ENCODE data around the gene XRN1.
"Not testable (repeated sequence)": the region's sequence is repeated elsewhere in the genome, so short reads cannot be mapped to it uniquely, and the experiment has no call there.

Gene XRN1

GRCh38 chr3:142332390-142332789 lies 115.4 kb downstream of the XRN1 start:
- Histone ChIP-seq H3K27ac (ENCODE audit: low read length) (no peak overlapping the region), H3K4me3 (ENCODE audit: low read length in 2 of 2) (no peak overlapping the region), H3K36me3 (ENCODE audit: control insufficient read depth in 2 of 2, insufficient read depth in 2 of 2, low read length in 2 of 2) (peaks cover 19 to 21% of the 10 kb centered on the region in 2 donors), H3K27me3 (ENCODE audit: control insufficient read depth in 1 of 2, insufficient read depth in 2 of 2, low read length in 2 of 2) (no peaks in the 10 kb centered on the region), H3K9me3 (ENCODE audit: control insufficient read depth in 2 of 2, low read length in 2 of 2) (no peaks in the 10 kb centered on the region), H3K9ac (ENCODE audit: low read length in 2 of 2) (no peak overlapping the region), H3K4me1 (ENCODE audit: control insufficient read depth, insufficient read depth, low read length) (no peaks in the 10 kb centered on the region)

GRCh38 chr3:142324275-142324953 lies 123.4 kb downstream of the XRN1 start:
- H3K4me3 ChIP-seq (ENCODE audit: low read length in 2 of 2): not testable (repeated sequence)

GRCh38 chr3:142319912-142320311 lies 127.9 kb downstream of the XRN1 start:
- no peaks in the 10 kb centered on the region for H3K4me1 ChIP-seq (ENCODE audit: control insufficient read depth, insufficient read depth, low read length)
- no peak overlapping the region for H3K4me3 ChIP-seq (ENCODE audit: low read length in 2 of 2)
- H3K27ac ChIP-seq (ENCODE audit: low read length): no peak overlapping the region
- H3K36me3 ChIP-seq (ENCODE audit: control insufficient read depth in 2 of 2, insufficient read depth in 2 of 2, low read length in 2 of 2): peaks cover 4 to 8% of the 10 kb centered on the region in 2 donors
- H3K9me3 ChIP-seq (ENCODE audit: control insufficient read depth in 2 of 2, low read length in 2 of 2): no peaks in the 10 kb centered on the region
- H3K9ac ChIP-seq (ENCODE audit: low read length in 2 of 2): no peak overlapping the region
- H3K27me3 ChIP-seq (ENCODE audit: control insufficient read depth in 1 of 2, insufficient read depth in 2 of 2, low read length in 2 of 2): no peaks in the 10 kb centered on the region

More at GRCh38 chr3:142324275-142324953, 123.4 kb downstream of the XRN1 start:
- not testable (repeated sequence) for H3K9ac ChIP-seq (ENCODE audit: low read length in 2 of 2); H3K36me3 ChIP-seq (ENCODE audit: control insufficient read depth in 2 of 2, insufficient read depth in 2 of 2, low read length in 2 of 2); H3K9me3 ChIP-seq (ENCODE audit: control insufficient read depth in 2 of 2, low read length in 2 of 2); H3K27ac ChIP-seq (ENCODE audit: low read length); H3K27me3 ChIP-seq (ENCODE audit: control insufficient read depth in 1 of 2, insufficient read depth in 2 of 2, low read length in 2 of 2); H3K4me1 ChIP-seq (ENCODE audit: control insufficient read depth, insufficient read depth, low read length)

- Histone ChIP-seq H3K27ac (ENCODE audit: low read length) (no peak overlapping the region), H3K36me3 (ENCODE audit: control insufficient read depth in 2 of 2, insufficient read depth in 2 of 2, low read length in 2 of 2) (peaks cover 4 to 8% of the 10 kb centered on the region in 2 donors), H3K9ac (ENCODE audit: low read length in 2 of 2) (no peak overlapping the region), H3K27me3 (ENCODE audit: control insufficient read depth in 1 of 2, insufficient read depth in 2 of 2, low read length in 2 of 2) (no peaks in the 10 kb centered on the region), H3K9me3 (ENCODE audit: control insufficient read depth in 2 of 2, low read length in 2 of 2) (no peaks in the 10 kb centered on the region), H3K4me1 (ENCODE audit: control insufficient read depth, insufficient read depth, low read length) (no peaks in the 10 kb centered on the region), H3K4me3 (ENCODE audit: low read length in 2 of 2) (no peak overlapping the region)
Observed at GRCh38 chr3:142319094-142319493, 128.7 kb downstream of the XRN1 start.

- Histone ChIP-seq H3K27me3 (ENCODE audit: control insufficient read depth in 1 of 2, insufficient read depth in 2 of 2, low read length in 2 of 2) (no peaks in the 10 kb centered on the region), H3K4me3 (ENCODE audit: low read length in 2 of 2) (no peak overlapping the region), H3K9ac (ENCODE audit: low read length in 2 of 2) (no peak overlapping the region), H3K9me3 (ENCODE audit: control insufficient read depth in 2 of 2, low read length in 2 of 2) (no peaks in the 10 kb centered on the region), H3K27ac (ENCODE audit: low read length) (no peak overlapping the region), H3K4me1 (ENCODE audit: control insufficient read depth, insufficient read depth, low read length) (no peaks in the 10 kb centered on the region), H3K36me3 (ENCODE audit: control insufficient read depth in 2 of 2, insufficient read depth in 2 of 2, low read length in 2 of 2) (peaks cover 7 to 8% of the 10 kb centered on the region in 2 donors)
Observed at GRCh38 chr3:142318331-142318730, 129.5 kb downstream of the XRN1 start.

- not testable (repeated sequence) for H3K4me1 ChIP-seq (ENCODE audit: control insufficient read depth, insufficient read depth, low read length); H3K9ac ChIP-seq (ENCODE audit: low read length in 2 of 2); H3K9me3 ChIP-seq (ENCODE audit: control insufficient read depth in 2 of 2, low read length in 2 of 2); H3K27me3 ChIP-seq (ENCODE audit: control insufficient read depth in 1 of 2, insufficient read depth in 2 of 2, low read length in 2 of 2); H3K4me3 ChIP-seq (ENCODE audit: low read length in 2 of 2); H3K27ac ChIP-seq (ENCODE audit: low read length)
- peaks cover 12 to 15% of the 10 kb centered on the region in 2 donors for H3K36me3 ChIP-seq (ENCODE audit: control insufficient read depth in 2 of 2, insufficient read depth in 2 of 2, low read length in 2 of 2)
Observed at GRCh38 chr3:142315978-142316388, 131.9 kb downstream of the XRN1 start.

GRCh38 chr3:142315083-142315482 lies 132.8 kb downstream of the XRN1 start:
- Histone ChIP-seq H3K9ac (ENCODE audit: low read length in 2 of 2) (no peak overlapping the region), H3K36me3 (ENCODE audit: control insufficient read depth in 2 of 2, insufficient read depth in 2 of 2, low read length in 2 of 2) (peaks cover 12 to 15% of the 10 kb centered on the region in 2 donors)

GRCh38 chr3:142310439-142310838 lies 137.4 kb downstream of the XRN1 start:
- H3K27me3 ChIP-seq (ENCODE audit: control insufficient read depth in 1 of 2, insufficient read depth in 2 of 2, low read length in 2 of 2): no peaks in the 10 kb centered on the region
- peaks cover 7 to 8% of the 10 kb centered on the region in 2 donors for H3K36me3 ChIP-seq (ENCODE audit: control insufficient read depth in 2 of 2, insufficient read depth in 2 of 2, low read length in 2 of 2)
- H3K4me1 ChIP-seq (ENCODE audit: control insufficient read depth, insufficient read depth, low read length): no peaks in the 10 kb centered on the region
- H3K9ac ChIP-seq (ENCODE audit: low read length in 2 of 2): no peak overlapping the region
- H3K4me3 ChIP-seq (ENCODE audit: low read length in 2 of 2): no peak overlapping the region
- no peaks in the 10 kb centered on the region for H3K9me3 ChIP-seq (ENCODE audit: control insufficient read depth in 2 of 2, low read length in 2 of 2)
- no peak overlapping the region for H3K27ac ChIP-seq (ENCODE audit: low read length)

More at GRCh38 chr3:142315083-142315482, 132.8 kb downstream of the XRN1 start:
- Histone ChIP-seq H3K9me3 (ENCODE audit: control insufficient read depth in 2 of 2, low read length in 2 of 2) (no peaks in the 10 kb centered on the region), H3K4me3 (ENCODE audit: low read length in 2 of 2) (no peak overlapping the region), H3K27ac (ENCODE audit: low read length) (no peak overlapping the region), H3K27me3 (ENCODE audit: control insufficient read depth in 1 of 2, insufficient read depth in 2 of 2, low read length in 2 of 2) (no peaks in the 10 kb centered on the region), H3K4me1 (ENCODE audit: control insufficient read depth, insufficient read depth, low read length) (no peaks in the 10 kb centered on the region)

- not testable (repeated sequence) for H3K4me1 ChIP-seq (ENCODE audit: control insufficient read depth, insufficient read depth, low read length); H3K9me3 ChIP-seq (ENCODE audit: control insufficient read depth in 2 of 2, low read length in 2 of 2); H3K9ac ChIP-seq (ENCODE audit: low read length in 2 of 2); H3K27me3 ChIP-seq (ENCODE audit: control insufficient read depth in 1 of 2, insufficient read depth in 2 of 2, low read length in 2 of 2); H3K4me3 ChIP-seq (ENCODE audit: low read length in 2 of 2); H3K36me3 ChIP-seq (ENCODE audit: control insufficient read depth in 2 of 2, insufficient read depth in 2 of 2, low read length in 2 of 2); H3K27ac ChIP-seq (ENCODE audit: low read length)
Observed at GRCh38 chr3:142302847-142303246, 145.0 kb downstream of the XRN1 start.

GRCh38 chr3:142298626-142299025 lies 149.2 kb downstream of the XRN1 start:
- no peak overlapping the region for H3K27ac ChIP-seq (ENCODE audit: low read length)
- H3K36me3 ChIP-seq (ENCODE audit: control insufficient read depth in 2 of 2, insufficient read depth in 2 of 2, low read length in 2 of 2): no peaks in the 10 kb centered on the region
- H3K4me1 ChIP-seq (ENCODE audit: control insufficient read depth, insufficient read depth, low read length): no peaks in the 10 kb centered on the region
- H3K9me3 ChIP-seq (ENCODE audit: control insufficient read depth in 2 of 2, low read length in 2 of 2): no peaks in the 10 kb centered on the region
- H3K9ac ChIP-seq (ENCODE audit: low read length in 2 of 2): no peak overlapping the region
- no peak overlapping the region for H3K4me3 ChIP-seq (ENCODE audit: low read length in 2 of 2)
- H3K27me3 ChIP-seq (ENCODE audit: control insufficient read depth in 1 of 2, insufficient read depth in 2 of 2, low read length in 2 of 2): no peaks in the 10 kb centered on the region

- no peaks in the 10 kb centered on the region for H3K27me3 ChIP-seq (ENCODE audit: control insufficient read depth in 1 of 2, insufficient read depth in 2 of 2, low read length in 2 of 2)
Observed at GRCh38 chr3:142296507-142296906, 151.3 kb downstream of the XRN1 start.

More at GRCh38 chr3:142296507-142296906, 151.3 kb downstream of the XRN1 start:
- Histone ChIP-seq H3K9ac (ENCODE audit: low read length in 2 of 2) (no peak overlapping the region), H3K4me1 (ENCODE audit: control insufficient read depth, insufficient read depth, low read length) (no peaks in the 10 kb centered on the region), H3K4me3 (ENCODE audit: low read length in 2 of 2) (no peak overlapping the region), H3K9me3 (ENCODE audit: control insufficient read depth in 2 of 2, low read length in 2 of 2) (no peaks in the 10 kb centered on the region), H3K27ac (ENCODE audit: low read length) (no peak overlapping the region), H3K36me3 (ENCODE audit: control insufficient read depth in 2 of 2, insufficient read depth in 2 of 2, low read length in 2 of 2) (no peaks in the 10 kb centered on the region)

Data from stomach smooth muscle (tissue), 2 donors.